ENCODE results near the gene IGHMBP2. TPM values are rescaled to one million over a fixed set of nuclear protein-coding genes. Genes with fewer than 3 reads are reported as not detected.
A peak's percentile ranks its signal among the peaks of the same experiment; 100 is the strongest.

IGHMBP2 gene
- total RNA-seq, 1 donor from 2014 or later: 10.3 TPM

DNA sequence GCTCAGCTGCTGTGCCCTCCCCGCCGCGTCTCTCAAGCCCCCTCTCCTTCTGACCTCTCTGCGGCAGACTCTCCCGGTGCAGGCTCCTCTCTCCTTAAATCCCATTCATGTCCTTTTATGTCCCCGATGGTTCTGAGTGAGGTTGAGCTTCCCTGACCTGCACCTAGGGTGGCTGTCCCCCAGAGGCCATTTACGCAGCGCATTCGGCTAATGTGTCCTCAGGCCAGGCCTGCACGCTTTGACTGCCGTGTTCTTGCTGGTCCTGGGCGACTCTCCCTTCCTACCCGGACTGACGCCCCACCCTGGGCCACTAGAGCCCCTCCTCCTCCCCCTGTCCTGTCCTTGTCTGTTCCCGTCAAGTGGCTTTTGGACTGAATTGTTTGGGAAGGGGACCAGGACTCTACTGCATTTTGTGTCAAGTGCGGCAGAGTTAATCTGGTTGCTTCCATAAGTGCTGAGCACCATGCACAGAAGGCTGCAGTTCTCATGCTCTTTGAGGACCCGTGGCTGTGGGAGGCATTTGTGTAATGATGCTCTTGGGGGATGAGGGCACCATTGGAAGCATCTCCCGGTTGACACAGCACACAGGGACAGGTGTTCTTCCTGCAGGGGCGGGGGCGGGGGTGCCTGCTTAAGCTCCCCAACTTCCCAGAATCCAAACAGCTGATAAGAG, 37.1 kb downstream of the IGHMBP2 start:
- TF ChIP-seq, protein P1, sequence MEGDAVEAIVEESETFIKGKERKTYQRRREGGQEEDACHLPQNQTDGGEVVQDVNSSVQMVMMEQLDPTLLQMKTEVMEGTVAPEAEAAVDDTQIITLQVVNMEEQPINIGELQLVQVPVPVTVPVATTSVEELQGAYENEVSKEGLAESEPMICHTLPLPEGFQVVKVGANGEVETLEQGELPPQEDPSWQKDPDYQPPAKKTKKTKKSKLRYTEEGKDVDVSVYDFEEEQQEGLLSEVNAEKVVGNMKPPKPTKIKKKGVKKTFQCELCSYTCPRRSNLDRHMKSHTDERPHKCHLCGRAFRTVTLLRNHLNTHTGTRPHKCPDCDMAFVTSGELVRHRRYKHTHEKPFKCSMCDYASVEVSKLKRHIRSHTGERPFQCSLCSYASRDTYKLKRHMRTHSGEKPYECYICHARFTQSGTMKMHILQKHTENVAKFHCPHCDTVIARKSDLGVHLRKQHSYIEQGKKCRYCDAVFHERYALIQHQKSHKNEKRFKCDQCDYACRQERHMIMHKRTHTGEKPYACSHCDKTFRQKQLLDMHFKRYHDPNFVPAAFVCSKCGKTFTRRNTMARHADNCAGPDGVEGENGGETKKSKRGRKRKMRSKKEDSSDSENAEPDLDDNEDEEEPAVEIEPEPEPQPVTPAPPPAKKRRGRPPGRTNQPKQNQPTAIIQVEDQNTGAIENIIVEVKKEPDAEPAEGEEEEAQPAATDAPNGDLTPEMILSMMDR (conservative IDR thresholded peaks at IDR 0.05; ENCODE audit: low read depth, low read length): no peak
- no peak for DNase-seq (ENCODE audit: low read depth)
- H3K4me3 ChIP-seq (ENCODE audit: low read depth, low read length): no peak overlapping the region

DNA sequence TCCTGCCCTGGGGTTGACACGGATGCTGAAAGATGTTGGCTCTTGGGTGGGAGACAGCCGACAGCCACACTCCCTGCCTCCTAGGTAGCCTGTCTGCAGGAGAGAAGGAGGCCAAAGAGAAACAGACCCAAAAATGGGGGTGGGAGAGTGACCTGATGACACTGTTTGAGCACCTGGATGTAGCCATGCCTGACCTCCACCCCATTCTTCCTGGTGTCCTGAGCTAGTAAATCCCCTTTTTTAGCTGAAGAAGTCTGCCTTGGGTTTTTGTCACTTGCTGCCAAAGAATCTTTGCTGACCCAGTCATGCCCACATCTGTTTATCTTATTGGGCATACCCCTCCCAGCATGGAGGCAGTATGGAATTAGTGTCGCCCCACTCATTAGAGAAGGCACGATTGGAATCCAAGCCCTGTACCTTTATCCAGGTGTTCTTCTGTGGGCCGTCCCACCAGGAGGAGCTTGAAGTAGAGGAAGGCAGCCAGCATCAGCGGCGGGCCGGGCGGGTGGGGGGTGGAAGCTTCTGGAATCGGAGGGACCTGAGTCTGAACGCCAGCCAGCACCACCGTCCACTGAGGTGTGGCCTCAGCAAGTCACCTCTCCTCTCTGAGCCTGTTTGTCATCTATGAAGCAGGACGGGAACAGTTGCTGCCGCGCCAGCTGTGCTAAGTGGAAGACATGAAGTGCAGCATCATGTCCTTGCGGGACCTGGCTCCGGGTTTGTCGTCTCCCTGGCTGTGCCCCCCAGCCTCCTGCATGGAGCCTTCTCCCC, 37.8 kb downstream of the IGHMBP2 start:
- no peak overlapping the region for H3K4me3 ChIP-seq (ENCODE audit: low read depth, low read length)
- TF ChIP-seq, protein P1 (conservative IDR thresholded peaks at IDR 0.05; ENCODE audit: low read depth, low read length): no peak
- no peak for DNase-seq (ENCODE audit: low read depth)

DNA sequence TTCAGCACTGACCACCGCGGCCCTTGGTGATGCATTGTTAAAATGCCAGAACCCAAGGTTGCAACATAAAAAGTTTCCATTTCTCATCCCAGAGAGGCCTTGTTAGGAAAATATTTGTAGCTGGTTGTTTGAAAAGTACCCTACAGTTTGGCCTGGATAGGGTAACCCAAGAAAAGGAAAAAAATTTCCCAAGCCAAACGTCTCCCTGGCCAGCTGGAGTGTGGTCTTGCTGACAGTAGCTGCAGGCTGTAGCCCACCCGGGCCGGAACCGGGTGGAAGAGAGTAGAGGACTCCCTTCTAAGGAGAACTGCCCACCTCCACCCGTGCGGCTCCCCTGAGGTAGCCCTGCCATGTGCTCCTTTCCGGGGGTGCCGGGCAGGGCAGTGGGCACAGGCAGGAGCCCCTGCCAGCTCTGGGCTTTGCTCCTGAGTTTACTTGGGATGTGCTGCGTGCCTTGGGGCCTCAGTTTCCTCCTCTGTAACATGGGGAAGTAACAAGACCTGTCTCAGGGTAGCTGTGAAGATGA, 38.5 kb downstream of the IGHMBP2 start:
- TF ChIP-seq, protein P1 (conservative IDR thresholded peaks at IDR 0.05; ENCODE audit: low read depth, low read length): no peak
- H3K4me3 ChIP-seq (ENCODE audit: low read depth, low read length): no peak overlapping the region
- no peak for DNase-seq (ENCODE audit: low read depth)

DNA sequence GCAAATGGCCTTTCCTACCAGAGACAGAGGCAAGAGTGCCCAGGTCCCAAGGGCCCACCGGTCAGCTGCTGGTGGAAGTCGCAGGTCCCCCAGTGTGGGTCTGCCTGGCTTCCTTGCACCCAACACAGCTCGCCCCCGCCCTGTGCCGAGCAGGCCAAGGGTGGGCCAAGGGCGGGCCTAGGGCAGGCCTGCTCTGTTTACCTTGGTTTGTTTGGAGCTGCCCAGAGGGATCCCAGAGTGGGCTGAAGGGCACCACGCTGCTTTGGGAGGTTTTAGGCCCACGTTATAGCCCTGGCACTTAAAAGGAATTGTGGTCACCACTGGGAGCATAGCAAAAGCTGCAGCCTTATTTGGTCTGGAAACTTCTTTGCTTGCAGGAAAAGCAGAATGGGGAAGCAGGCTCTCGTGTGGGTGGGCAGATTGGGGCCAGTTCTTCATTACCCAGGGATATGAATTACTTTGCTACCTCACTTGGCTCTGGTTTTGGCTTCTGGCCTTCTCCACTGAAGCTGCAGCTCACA, 39.1 kb downstream of the IGHMBP2 start:
- TF ChIP-seq, protein P1 (conservative IDR thresholded peaks at IDR 0.05; ENCODE audit: low read depth, low read length): no peak
- no peak for DNase-seq (ENCODE audit: low read depth)
- no peak overlapping the region for H3K4me3 ChIP-seq (ENCODE audit: low read depth, low read length)

DNA sequence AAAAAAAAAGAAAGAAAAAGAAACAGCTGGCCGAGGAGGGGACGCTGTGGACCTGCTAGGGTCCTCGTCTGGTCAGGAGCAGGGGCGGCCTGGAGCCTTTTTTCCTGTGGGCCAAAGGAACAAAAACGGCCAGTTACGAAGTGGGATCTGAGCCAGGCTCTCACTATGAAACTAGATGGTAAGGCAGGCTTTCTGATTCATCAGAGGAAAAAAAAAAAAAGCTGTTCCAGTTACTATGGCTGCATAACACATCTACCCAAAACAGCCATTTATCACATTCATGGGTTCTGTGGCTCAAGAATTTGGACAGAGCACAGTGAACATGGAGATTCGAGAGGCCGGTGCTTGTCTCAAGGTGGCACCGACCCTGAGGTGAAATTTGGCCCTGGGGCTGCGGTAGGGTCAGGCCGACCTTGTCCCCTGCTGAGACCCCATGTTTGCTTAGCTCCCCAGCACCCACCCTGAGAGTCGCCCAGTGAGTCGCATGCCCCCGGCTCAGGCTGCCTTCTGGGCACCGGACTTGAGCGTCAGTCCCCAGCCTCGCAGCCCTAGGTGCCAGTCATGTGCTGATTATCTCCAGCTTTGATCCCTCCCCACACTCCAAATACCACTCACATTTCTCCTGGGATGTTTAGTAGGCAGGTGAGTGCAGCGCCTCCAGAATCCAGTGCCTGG, 42.9 kb downstream of the IGHMBP2 start:
- TF ChIP-seq, protein P1 (conservative IDR thresholded peaks at IDR 0.05; ENCODE audit: low read depth, low read length): no peak
- peak; percentile 32 for DNase-seq (ENCODE audit: low read depth)
- H3K4me3 ChIP-seq (ENCODE audit: low read depth, low read length): no peak overlapping the region

DNA sequence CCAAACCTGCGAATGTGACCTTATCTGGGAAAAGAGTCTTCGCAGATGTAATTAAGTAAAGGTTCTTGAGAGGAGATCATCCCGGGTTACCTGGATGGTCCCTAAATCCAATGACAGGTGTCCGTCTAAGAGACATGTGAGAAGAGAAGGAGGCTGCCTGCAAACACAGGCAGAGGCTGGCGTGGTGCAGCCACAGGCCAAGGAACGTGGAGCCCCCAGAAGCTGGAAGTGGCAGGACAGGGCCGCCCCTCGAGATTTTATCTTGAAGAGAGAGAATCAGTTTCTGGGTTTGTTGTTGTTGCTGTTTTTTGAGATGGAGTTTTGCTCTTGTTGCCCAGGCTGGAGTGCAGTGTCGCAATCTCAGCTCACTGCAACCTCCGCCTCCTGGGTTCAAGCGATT, 43.5 kb downstream of the IGHMBP2 start:
- DNase-seq (ENCODE audit: low read depth): no peak
- TF ChIP-seq, protein P1 (conservative IDR thresholded peaks at IDR 0.05; ENCODE audit: low read depth, low read length): no peak
- no peak overlapping the region for H3K4me3 ChIP-seq (ENCODE audit: low read depth, low read length)

Data from epithelial cell of proximal tubule (primary cell).